HAP-1 (cell line): ENCODE measurements around the gene ARMC9.

Experiments used
- DNase-seq, 2 experiments: peaks; one replicate each; pipeline ENCODE4 v3.0.0-alpha.2; 2016 to 2020; ENCODE audit warnings: low spot score in 2 of 2
- H3K27me3 ChIP-seq: fragments of 250-450 bp; sonication (Bioruptor Pico); 2 replicates; pipeline ENCODE4 v1.5.1; 2020; ENCODE audit warnings: low read depth, mild to moderate bottlenecking, moderate library complexity
- H3K36me3 ChIP-seq: fragments of 250-450 bp; sonication (Bioruptor Pico); replicated peaks from 2 replicates; pipeline ENCODE4 v1.5.1; 2020; ENCODE audit warnings: mild to moderate bottlenecking
- H3K4me1 ChIP-seq: fragments of 250-450 bp; sonication (Bioruptor Pico); 2 replicates; pipeline ENCODE4 v1.5.1; 2020; ENCODE audit warnings: mild to moderate bottlenecking
- H3K4me3 ChIP-seq: fragments of 250-450 bp; sonication (Bioruptor Pico); 2 replicates; pipeline ENCODE4 v1.5.1; 2020; ENCODE audit warnings: mild to moderate bottlenecking, moderate library complexity
- H3K9me3 ChIP-seq: fragments of 250-450 bp; sonication (Bioruptor Pico); 2 replicates; pipeline ENCODE4 v1.5.1; 2020; ENCODE audit warnings: mild to moderate bottlenecking, moderate library complexity
- in situ Hi-C: fragments of 300-500 bp; cut with MboI; formaldehyde crosslinking; loops from 3 replicates; pipeline ENCODE4 v1.14.3; 2020; ENCODE audit warnings: low sequenced_read_pairs, inconsistent platforms, mixed read lengths

Gene ARMC9

GRCh38 chr2:231387904-231388724 is 189.7 kb downstream of the ARMC9 start:
- Histone ChIP-seq H3K4me1 (no peaks in the 10 kb centered on the region), H3K4me3 (no peak overlapping the region), H3K36me3 (no peaks in the 10 kb centered on the region), H3K9me3 (no peaks in the 10 kb centered on the region), H3K27me3 (no peaks in the 10 kb centered on the region)
- no peak for DNase-seq
- in situ Hi-C loops = no loop called here

GRCh38 chr2:231388725-231389346 is 190.4 kb downstream of the ARMC9 start:
- no peaks in the 10 kb centered on the region for H3K27me3 ChIP-seq
- no peaks in the 10 kb centered on the region for H3K36me3 ChIP-seq
- in situ Hi-C loops = no loop called here
- H3K4me1 ChIP-seq = no peaks in the 10 kb centered on the region
- no peak overlapping the region for H3K4me3 ChIP-seq
- no peaks in the 10 kb centered on the region for H3K9me3 ChIP-seq
- DNase-seq = no peak

DNA sequence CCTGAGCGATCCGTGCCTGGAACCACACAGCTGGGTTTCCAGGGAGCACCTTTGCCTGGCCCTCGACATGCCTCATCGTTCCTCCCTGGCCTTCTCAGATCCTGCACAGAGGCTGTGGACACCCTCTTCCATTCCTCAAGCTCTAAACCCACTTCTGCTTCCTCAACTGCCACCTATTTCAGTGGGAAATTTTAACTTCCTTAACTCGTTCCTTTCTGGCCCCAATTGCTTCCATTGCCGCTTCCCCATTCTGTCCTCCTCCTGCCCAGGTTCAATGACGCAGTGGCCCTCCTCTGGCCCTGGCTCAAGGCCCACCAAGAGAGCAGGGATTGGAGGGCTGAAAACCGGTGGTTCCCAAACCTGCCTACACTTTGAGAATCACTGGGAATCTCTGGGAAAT is 192.2 kb downstream of the ARMC9 start:
- H3K4me3 ChIP-seq = no peak overlapping the region
- H3K9me3 ChIP-seq = no peaks in the 10 kb centered on the region
- DNase-seq = no peak
- H3K27me3 ChIP-seq = no peaks in the 10 kb centered on the region
- no peaks in the 10 kb centered on the region for H3K4me1 ChIP-seq
- H3K36me3 ChIP-seq = no peaks in the 10 kb centered on the region
- in situ Hi-C loops = no loop called here

- in situ Hi-C loops = no loop called here
- H3K9me3 ChIP-seq = no peaks in the 10 kb centered on the region
- H3K36me3 ChIP-seq = no peaks in the 10 kb centered on the region
- H3K4me3 ChIP-seq = no peak overlapping the region
- no peak for DNase-seq
- no peaks in the 10 kb centered on the region for H3K27me3 ChIP-seq
- H3K4me1 ChIP-seq = no peaks in the 10 kb centered on the region
These were observed 193.6 kb downstream of the ARMC9 start for GRCh38 chr2:231391981-231392380.

DNA sequence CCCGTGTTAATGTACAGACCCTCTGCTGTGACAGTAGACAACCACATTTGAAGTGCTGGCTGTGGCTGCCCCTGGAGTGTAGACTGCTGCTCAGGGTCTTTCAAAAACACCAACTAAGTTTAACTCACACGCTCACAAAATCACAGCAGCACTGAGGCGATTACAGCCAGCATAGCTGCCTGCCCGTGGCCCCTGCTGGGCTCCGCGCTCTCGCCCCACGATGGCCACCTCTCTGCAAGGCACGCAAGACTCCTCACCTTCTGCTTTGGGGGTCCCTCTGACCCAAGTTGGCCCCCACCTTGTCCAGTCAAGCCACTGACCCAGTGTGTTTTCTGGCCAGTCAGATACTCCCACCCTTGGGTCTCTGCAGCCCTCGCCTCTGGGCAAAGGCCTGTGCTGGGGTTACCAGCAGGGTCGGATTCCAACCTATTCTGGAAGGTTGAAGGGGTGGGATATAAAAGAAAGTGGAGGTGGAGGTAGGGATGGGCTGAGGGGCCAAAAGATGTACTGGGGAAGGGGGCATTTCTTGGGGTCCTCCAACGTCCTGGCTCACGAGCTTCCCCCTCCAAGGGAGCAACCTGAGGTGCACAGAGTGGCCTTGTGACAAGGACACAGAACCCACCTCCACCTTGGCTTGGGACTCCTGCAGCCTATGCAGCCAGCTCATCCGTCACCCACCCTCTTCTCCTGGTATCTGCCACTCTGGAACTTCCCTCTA is 194.2 kb downstream of the ARMC9 start:
- no peak overlapping the region for H3K4me3 ChIP-seq

DNA sequence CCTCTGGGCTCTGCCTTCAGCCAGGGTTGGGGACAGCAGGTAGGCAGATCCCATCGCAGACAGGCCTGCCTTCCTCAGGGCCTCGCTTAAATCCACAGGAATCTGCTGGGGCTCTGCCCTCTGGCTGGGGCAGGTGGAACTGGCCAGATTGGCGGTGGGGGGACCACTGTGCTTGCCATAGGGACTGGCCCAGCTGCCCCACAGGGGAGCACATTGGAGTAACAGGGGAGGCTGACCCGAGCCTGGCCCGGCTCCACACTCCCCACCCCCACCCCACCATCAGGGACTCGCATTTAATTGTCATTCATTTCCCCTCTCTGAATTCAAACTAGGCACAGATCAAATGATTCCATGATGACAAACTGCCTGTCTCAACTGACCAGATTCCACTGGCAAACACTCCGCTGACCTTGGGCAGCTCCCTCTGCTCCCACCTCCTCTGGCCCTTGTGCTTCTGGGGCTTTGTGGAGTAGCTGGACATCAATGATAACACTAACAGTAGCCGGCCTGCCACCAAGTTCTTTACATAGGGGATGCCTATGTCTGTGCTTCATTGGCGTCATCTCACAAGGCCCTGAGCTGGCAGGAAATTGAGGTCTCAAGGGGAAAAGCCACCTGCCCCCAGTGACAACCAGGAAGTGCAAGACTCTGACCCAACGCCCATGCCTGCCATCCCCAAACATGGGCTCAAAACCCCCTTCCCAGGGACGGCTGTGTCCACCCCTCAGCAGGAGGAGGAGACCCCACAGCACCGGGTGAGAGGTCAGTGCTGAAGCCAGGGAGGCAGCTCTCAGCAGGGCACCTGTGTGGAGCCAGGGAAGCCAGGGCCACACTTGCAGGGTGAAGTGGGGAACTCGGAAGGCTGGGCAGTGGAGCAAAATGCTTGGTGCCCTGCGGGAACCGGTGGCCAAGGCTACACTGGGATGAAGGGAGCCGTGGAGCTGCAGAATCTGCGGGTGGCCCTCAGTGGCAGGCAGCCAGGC is 195.0 kb downstream of the ARMC9 start:
- in situ Hi-C loops = no loop called here

More for the DNA sequence above, 194.2 kb downstream of the ARMC9 start:
- in situ Hi-C loops = no loop called here
- Histone ChIP-seq H3K4me1 (no peaks in the 10 kb centered on the region), H3K27me3 (no peaks in the 10 kb centered on the region), H3K36me3 (no peaks in the 10 kb centered on the region), H3K9me3 (no peaks in the 10 kb centered on the region)
- no peak for DNase-seq

GRCh38 chr2:231394211-231395141 is 196.0 kb downstream of the ARMC9 start:
- no peak overlapping the region for H3K4me3 ChIP-seq
- in situ Hi-C loops = no loop called here
- H3K36me3 ChIP-seq = no peaks in the 10 kb centered on the region
- H3K27me3 ChIP-seq = no peaks in the 10 kb centered on the region
- H3K9me3 ChIP-seq = no peaks in the 10 kb centered on the region
- no peaks in the 10 kb centered on the region for H3K4me1 ChIP-seq
- DNase-seq = no peak

More for the DNA sequence above, 195.0 kb downstream of the ARMC9 start:
- DNase-seq = no peak
- H3K27me3 ChIP-seq = no peaks in the 10 kb centered on the region
- H3K36me3 ChIP-seq = no peaks in the 10 kb centered on the region
- no peaks in the 10 kb centered on the region for H3K9me3 ChIP-seq
- H3K4me1 ChIP-seq = no peaks in the 10 kb centered on the region
- no peak overlapping the region for H3K4me3 ChIP-seq

GRCh38 chr2:231395188-231396057 is 197.0 kb downstream of the ARMC9 start, which contains the start of gene B3GNT7:
Gene B3GNT7 (plus strand): TSS chr2:231395710. CDS start chr2:231395804, 94 bp downstream.
- no peak for DNase-seq

GRCh38 chr2:231396058-231396821 is 197.8 kb downstream of the ARMC9 start:
- no peaks in the 10 kb centered on the region for H3K36me3 ChIP-seq
- H3K27me3 ChIP-seq = no peaks in the 10 kb centered on the region
- in situ Hi-C loops = no loop called here
- H3K4me3 ChIP-seq = no peak overlapping the region
- DNase-seq = no peak
- no peaks in the 10 kb centered on the region for H3K9me3 ChIP-seq
- peaks cover 6% of the 10 kb centered on the region for H3K4me1 ChIP-seq

More at GRCh38 chr2:231395188-231396057, 197.0 kb downstream of the ARMC9 start, which contains the start of gene B3GNT7:
- in situ Hi-C loops = no loop called here
- peaks cover 4% of the 10 kb centered on the region for H3K4me1 ChIP-seq
- H3K9me3 ChIP-seq = no peaks in the 10 kb centered on the region
- H3K4me3 ChIP-seq = no peak within 1 kb of the TSS
- H3K27me3 ChIP-seq = no peaks in the 10 kb centered on the region
- H3K36me3 ChIP-seq = no peaks in the 10 kb centered on the region

- H3K4me1 ChIP-seq = peaks cover 6% of the 10 kb centered on the region
- no peaks in the 10 kb centered on the region for H3K9me3 ChIP-seq
- H3K27me3 ChIP-seq = no peaks in the 10 kb centered on the region
- in situ Hi-C loops = no loop called here
- H3K4me3 ChIP-seq = no peak overlapping the region
- H3K36me3 ChIP-seq = no peaks in the 10 kb centered on the region
- no peak for DNase-seq
These were observed 198.8 kb downstream of the ARMC9 start for GRCh38 chr2:231397011-231397927.
